GM18505 (cell line): ENCODE data around the gene MCAT.

Experiments
- ATAC-seq: cut with Tn5 transposase; IDR thresholded peaks from one replicate; pipeline ENCODE4 v1.9.1; 2021; ENCODE audit not compliant: unreplicated experiment
- POLR2A ChIP-seq: IDR thresholded peaks from 4 replicates; pipeline ENCODE4 v1.6.1; 2011; ENCODE audit warnings: borderline replicate concordance; ENCODE audit not compliant: insufficient read depth, insufficient read length; ENCODE audit errors: extremely low read depth

Gene MCAT

GRCh38 chr22:43168471-43169309, 25.5 kb upstream of the MCAT start:
- TF ChIP-seq POLR2A, result no peak
- ATAC-seq, result no peak

- ATAC-seq, result no peak
- no peak for TF ChIP-seq POLR2A
Observed at GRCh38 chr22:43167001-43167589, 23.9 kb upstream of the MCAT start.

- no peak for TF ChIP-seq POLR2A
- no peak for ATAC-seq
Observed at GRCh38 chr22:43166132-43166930, 23.1 kb upstream of the MCAT start.

GRCh38 chr22:43164636-43165035, 21.4 kb upstream of the MCAT start:
- no peak for TF ChIP-seq POLR2A
- ATAC-seq, result no peak

GRCh38 chr22:43163241-43163795, 20.1 kb upstream of the MCAT start:
- no peak for ATAC-seq
- no peak for TF ChIP-seq POLR2A

GRCh38 chr22:43162412-43163150, 19.4 kb upstream of the MCAT start:
- TF ChIP-seq POLR2A, result no peak
- ATAC-seq, result no peak

- no peak for ATAC-seq
- no peak for TF ChIP-seq POLR2A
Observed at GRCh38 chr22:43160497-43161126, 17.4 kb upstream of the MCAT start.

GRCh38 chr22:43159484-43160178, 16.4 kb upstream of the MCAT start:
- no peak for ATAC-seq
- no peak for TF ChIP-seq POLR2A

GRCh38 chr22:43158778-43159483, 15.7 kb upstream of the MCAT start:
- no peak for ATAC-seq
- TF ChIP-seq POLR2A, result no peak

GRCh38 chr22:43157874-43158546, 14.8 kb upstream of the MCAT start:
- no peak for TF ChIP-seq POLR2A

GRCh38 chr22:43156413-43156812, 13.2 kb upstream of the MCAT start:
- no peak for TF ChIP-seq POLR2A
- ATAC-seq, result no peak

More at GRCh38 chr22:43157874-43158546, 14.8 kb upstream of the MCAT start:
- ATAC-seq, result no peak
